ENCODE data around the gene FAM181B. TPM values are rescaled to one million over a fixed set of nuclear protein-coding genes. Genes with fewer than 3 reads are reported as not detected.

Gene FAM181B
- total RNA-seq, 1 donor from 2014 or later, result 0.40 TPM

DNA sequence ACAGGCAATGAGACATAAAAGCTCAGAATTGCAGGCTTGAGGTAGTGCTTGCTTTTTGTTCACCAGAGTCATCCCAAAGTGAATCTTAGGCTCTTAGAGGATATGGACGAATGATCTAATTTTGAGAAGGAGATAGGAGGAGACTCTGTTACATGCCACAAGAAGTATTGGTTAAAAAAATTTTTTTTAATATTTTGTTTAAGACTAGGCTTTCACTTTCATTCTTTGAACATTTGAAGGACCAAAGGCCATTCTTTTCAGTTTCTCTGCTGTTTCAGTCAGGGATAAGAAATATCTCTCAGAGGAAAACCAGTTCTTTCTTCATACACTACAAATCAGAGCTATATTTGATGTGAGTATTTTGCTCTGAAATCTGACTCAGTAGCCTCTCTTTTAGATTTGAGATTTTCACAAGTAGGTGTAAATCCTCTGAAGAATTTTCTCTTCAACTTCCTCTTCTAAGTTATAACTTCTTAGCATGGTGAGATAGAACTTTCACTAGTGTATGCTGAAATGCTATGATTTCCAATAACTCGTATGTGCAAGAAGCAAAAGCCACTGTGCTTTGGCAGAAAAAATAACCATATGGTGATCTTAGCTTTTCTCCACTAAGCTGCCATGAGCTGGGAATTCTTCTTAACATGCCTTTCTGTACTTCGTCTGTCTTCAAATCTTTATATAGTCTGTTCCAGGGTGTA lies 24.1 kb upstream of the FAM181B start:
- Mint-ChIP-seq H3K36me3 (no peaks in the 10 kb centered on the region), H3K27me3 (ENCODE audit: low read depth) (peaks cover 47% of the 10 kb centered on the region), H3K4me3 (no peak overlapping the region), H3K4me1 (peaks cover 11% of the 10 kb centered on the region), H3K9me3 (no peaks in the 10 kb centered on the region), H3K27ac (no peak overlapping the region)
- no peak for DNase-seq (ENCODE audit: low spot score in 2 of 2, unreplicated experiment in 2 of 2)
- TF ChIP-seq, protein P1, sequence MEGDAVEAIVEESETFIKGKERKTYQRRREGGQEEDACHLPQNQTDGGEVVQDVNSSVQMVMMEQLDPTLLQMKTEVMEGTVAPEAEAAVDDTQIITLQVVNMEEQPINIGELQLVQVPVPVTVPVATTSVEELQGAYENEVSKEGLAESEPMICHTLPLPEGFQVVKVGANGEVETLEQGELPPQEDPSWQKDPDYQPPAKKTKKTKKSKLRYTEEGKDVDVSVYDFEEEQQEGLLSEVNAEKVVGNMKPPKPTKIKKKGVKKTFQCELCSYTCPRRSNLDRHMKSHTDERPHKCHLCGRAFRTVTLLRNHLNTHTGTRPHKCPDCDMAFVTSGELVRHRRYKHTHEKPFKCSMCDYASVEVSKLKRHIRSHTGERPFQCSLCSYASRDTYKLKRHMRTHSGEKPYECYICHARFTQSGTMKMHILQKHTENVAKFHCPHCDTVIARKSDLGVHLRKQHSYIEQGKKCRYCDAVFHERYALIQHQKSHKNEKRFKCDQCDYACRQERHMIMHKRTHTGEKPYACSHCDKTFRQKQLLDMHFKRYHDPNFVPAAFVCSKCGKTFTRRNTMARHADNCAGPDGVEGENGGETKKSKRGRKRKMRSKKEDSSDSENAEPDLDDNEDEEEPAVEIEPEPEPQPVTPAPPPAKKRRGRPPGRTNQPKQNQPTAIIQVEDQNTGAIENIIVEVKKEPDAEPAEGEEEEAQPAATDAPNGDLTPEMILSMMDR (IDR thresholded peaks at IDR 0.05; ENCODE audit: unreplicated experiment), result no peak

DNA sequence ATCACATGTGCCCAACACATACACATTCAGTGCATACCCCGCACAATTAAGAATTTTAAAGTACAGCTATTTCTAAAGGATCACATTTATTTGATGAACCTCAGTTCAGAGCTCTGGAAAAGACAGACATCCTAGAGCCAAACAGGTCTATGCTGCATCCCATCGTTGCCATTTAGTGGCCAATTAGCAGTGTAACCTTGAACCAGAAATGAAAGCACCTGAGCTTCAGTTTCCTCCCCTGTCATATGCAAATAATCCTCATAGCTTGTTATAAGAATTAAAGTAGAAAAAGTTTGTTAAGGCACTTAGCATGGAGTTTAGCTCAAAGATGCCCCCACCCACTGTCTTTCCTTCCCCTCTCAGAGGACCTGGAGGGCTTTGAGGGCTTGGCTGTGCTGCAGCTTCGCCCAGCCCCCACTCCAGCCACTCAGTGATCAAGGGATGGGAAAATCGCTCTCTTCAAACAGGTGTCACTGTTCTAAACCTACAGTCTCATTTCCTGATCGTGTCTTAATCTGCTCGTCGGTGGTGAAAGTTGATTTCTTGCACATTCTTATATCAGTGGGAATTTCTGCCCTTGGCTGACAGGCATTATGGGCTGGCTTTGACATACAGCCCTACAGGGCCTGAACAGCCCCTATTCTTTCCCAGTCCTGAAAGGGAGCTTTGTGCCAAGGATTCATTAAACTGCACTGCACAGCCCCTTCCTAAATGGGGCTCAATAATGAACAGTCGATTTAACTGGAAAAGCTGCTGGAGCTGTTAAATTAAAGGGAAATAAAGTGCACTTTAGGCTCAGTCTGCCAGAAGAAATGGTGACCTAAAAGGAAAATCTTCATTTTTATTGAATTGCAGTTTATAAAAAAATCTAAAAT lies 23.3 kb upstream of the FAM181B start:
- TF ChIP-seq, protein P1 (IDR thresholded peaks at IDR 0.05; ENCODE audit: unreplicated experiment), result no peak
- peaks cover 6% of the 10 kb centered on the region for H3K9me3 Mint-ChIP-seq
- H3K27me3 Mint-ChIP-seq (ENCODE audit: low read depth), result peaks cover 51% of the 10 kb centered on the region
- H3K36me3 Mint-ChIP-seq, result no peaks in the 10 kb centered on the region
- no peak for DNase-seq (ENCODE audit: low spot score in 2 of 2, unreplicated experiment in 2 of 2)
- no peak overlapping the region for H3K27ac Mint-ChIP-seq
- H3K4me3 Mint-ChIP-seq, result no peak overlapping the region
- H3K4me1 Mint-ChIP-seq, result peaks cover 11% of the 10 kb centered on the region

DNA sequence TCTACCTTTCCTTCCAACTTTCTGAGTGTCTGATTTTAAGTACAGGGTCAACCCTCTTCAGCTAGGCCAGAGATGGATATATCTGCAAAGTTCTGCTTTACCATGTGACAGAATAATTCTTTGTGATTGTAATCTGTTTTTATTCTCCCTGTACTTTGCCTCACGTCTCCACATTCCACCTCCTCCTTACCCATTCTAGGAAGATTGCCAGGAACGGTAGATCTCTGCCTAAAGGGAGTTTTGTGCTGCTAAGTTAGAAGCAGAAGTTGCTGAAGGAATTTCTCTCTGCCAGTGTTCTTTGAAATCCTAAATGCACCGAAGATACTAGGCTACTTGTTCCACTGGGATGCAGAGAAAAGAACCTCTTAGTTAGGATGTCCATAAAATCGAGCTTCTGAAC lies 20.7 kb upstream of the FAM181B start:
- no peak overlapping the region for H3K4me3 Mint-ChIP-seq
- no peak overlapping the region for H3K27ac Mint-ChIP-seq
- TF ChIP-seq, protein P1 (IDR thresholded peaks at IDR 0.05; ENCODE audit: unreplicated experiment), result no peak
- no peaks in the 10 kb centered on the region for H3K36me3 Mint-ChIP-seq
- peaks cover 6% of the 10 kb centered on the region for H3K9me3 Mint-ChIP-seq
- no peak for DNase-seq (ENCODE audit: low spot score in 2 of 2, unreplicated experiment in 2 of 2)
- H3K27me3 Mint-ChIP-seq (ENCODE audit: low read depth), result peaks cover 37% of the 10 kb centered on the region
- peaks cover 11% of the 10 kb centered on the region for H3K4me1 Mint-ChIP-seq

DNA sequence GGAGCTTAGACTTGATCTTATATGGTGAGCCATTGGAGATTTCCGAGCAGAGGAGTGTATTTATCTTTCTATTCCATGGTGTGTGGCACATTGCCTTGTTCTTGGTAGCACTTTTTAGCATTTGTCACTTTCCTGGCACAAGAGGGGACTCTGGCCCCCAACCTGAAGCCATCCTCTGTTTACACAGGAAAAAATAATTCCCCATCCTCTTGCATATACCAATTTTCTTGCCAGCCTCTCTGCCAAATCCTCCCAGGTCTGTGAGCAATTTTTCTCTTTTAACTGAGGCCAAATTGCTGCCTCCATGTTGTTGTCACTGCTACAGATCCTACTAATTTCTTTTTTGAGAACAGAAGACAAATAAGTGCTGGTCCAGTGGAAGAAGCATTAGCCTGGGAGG lies 20.3 kb upstream of the FAM181B start:
- Mint-ChIP-seq H3K4me3 (no peak overlapping the region), H3K27ac (no peak overlapping the region), H3K4me1 (peaks cover 11% of the 10 kb centered on the region), H3K36me3 (no peaks in the 10 kb centered on the region), H3K27me3 (ENCODE audit: low read depth) (peaks cover 32% of the 10 kb centered on the region), H3K9me3 (peaks cover 6% of the 10 kb centered on the region)
- DNase-seq (ENCODE audit: low spot score in 2 of 2, unreplicated experiment in 2 of 2), result no peak
- TF ChIP-seq, protein P1 (IDR thresholded peaks at IDR 0.05; ENCODE audit: unreplicated experiment), result no peak

DNA sequence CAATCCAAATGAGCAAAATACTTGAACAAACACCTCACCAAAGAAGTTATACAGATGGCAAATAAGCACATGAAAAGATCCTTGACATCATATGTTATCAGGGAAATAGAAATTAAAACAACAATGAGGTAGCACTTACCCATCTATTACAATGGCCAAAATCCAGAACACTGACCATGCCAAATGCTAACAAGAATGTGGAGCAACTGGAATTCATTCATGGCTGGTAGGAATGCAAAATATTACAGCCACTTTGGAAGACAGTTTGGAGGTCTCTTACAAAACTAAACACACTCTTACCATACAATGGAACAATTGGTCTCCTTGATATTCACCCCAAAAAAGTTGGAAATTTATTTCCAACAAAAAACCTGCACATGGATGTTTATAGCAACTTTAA lies 19.1 kb upstream of the FAM181B start:
- peaks cover 11% of the 10 kb centered on the region for H3K9me3 Mint-ChIP-seq
- H3K27me3 Mint-ChIP-seq (ENCODE audit: low read depth), result peaks cover 25% of the 10 kb centered on the region
- no peak for DNase-seq (ENCODE audit: low spot score in 2 of 2, unreplicated experiment in 2 of 2)
- H3K4me1 Mint-ChIP-seq, result peaks cover 7% of the 10 kb centered on the region
- no peaks in the 10 kb centered on the region for H3K36me3 Mint-ChIP-seq
- H3K4me3 Mint-ChIP-seq, result no peak overlapping the region
- TF ChIP-seq, protein P1 (IDR thresholded peaks at IDR 0.05; ENCODE audit: unreplicated experiment), result no peak
- no peak overlapping the region for H3K27ac Mint-ChIP-seq

All from mesothelial cell of epicardium (in vitro differentiated cells).